Measurements from ENCODE around the gene KSR1.

Gene KSR1

DNA sequence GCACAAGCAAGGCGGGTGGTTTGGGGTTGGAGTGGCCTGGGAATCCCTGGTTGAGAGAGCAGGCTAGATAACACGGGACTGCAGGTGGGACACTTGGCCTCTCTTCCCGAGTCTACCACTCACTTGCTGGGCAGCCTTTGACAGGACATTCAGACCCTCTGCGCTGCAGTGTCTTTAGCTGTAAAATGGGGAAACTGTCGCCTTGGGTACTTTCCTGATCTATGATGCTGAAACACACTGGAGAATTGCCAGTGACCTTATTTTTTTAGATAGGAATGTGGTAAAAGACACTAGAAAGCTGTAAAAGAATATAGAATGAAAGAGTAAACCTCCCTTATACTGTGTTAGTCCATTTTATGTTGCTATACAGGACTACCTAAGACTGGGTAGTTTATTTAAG lies 30.5 kb downstream of the KSR1 start:
- TF ChIP-seq EZH2phosphoT487 (IDR thresholded peaks at IDR 0.05; ENCODE audit: low read depth), result no peak
- TF ChIP-seq, protein P1, sequence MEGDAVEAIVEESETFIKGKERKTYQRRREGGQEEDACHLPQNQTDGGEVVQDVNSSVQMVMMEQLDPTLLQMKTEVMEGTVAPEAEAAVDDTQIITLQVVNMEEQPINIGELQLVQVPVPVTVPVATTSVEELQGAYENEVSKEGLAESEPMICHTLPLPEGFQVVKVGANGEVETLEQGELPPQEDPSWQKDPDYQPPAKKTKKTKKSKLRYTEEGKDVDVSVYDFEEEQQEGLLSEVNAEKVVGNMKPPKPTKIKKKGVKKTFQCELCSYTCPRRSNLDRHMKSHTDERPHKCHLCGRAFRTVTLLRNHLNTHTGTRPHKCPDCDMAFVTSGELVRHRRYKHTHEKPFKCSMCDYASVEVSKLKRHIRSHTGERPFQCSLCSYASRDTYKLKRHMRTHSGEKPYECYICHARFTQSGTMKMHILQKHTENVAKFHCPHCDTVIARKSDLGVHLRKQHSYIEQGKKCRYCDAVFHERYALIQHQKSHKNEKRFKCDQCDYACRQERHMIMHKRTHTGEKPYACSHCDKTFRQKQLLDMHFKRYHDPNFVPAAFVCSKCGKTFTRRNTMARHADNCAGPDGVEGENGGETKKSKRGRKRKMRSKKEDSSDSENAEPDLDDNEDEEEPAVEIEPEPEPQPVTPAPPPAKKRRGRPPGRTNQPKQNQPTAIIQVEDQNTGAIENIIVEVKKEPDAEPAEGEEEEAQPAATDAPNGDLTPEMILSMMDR (IDR thresholded peaks at IDR 0.05; ENCODE audit: low read depth, low read length), result no peak
- no peak overlapping the region for H3K9ac ChIP-seq (ENCODE audit: low read length)
- H3K27me3 ChIP-seq (ENCODE audit: low read depth, low read length), result peaks cover 34% of the 10 kb centered on the region
- no peak overlapping the region for H3K4me2 ChIP-seq (ENCODE audit: low read length)
- H3K36me3 ChIP-seq (replicated peaks; ENCODE audit: low read depth, low read length), result no peaks in the 10 kb centered on the region
- H3K27ac ChIP-seq (ENCODE audit: low read length), result no peak overlapping the region
- no peak overlapping the region for H2AFZ ChIP-seq (ENCODE audit: low read depth, low read length)
- H4K20me1 ChIP-seq (ENCODE audit: insufficient read depth, low read length), result no peaks in the 10 kb centered on the region
- H3K4me3 ChIP-seq (ENCODE audit: low read length), result no peak overlapping the region
- H3K9me3 ChIP-seq (ENCODE audit: insufficient read depth, low read length), result no peaks in the 10 kb centered on the region
- peaks cover 4% of the 10 kb centered on the region; the same call in 1 of the 2 replicates for H3K4me1 ChIP-seq (ENCODE audit: low read length)
- no peaks in the 10 kb centered on the region for H3K79me2 ChIP-seq (ENCODE audit: low read length)

DNA sequence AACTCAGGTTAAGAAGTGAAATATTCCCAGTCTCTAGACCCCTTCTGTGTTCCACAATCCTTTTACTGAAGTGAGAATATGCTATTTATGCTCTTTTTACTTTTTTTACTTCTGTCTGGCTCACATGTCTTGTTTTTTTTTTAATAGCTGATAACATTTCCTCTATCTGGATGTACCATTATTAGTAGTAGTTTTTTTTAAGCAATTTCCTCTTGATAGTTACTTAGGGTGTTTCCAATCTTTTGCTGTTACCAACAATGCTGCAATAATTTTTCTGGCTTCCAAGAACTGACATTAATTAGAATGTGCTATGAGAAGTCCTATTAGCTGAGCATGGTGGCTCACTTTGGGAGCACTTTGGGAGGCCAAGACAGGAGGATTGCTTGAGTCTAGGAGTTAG lies 32.0 kb downstream of the KSR1 start:
- H3K9ac ChIP-seq (ENCODE audit: low read length), result no peak overlapping the region
- no peaks in the 10 kb centered on the region for H3K9me3 ChIP-seq (ENCODE audit: insufficient read depth, low read length)
- H3K79me2 ChIP-seq (ENCODE audit: low read length), result no peaks in the 10 kb centered on the region
- H3K27ac ChIP-seq (ENCODE audit: low read length), result no peak overlapping the region
- peaks cover 49% of the 10 kb centered on the region for H3K27me3 ChIP-seq (ENCODE audit: low read depth, low read length)
- no peak overlapping the region for H3K4me3 ChIP-seq (ENCODE audit: low read length)
- no peak for TF ChIP-seq EZH2phosphoT487 (IDR thresholded peaks at IDR 0.05; ENCODE audit: low read depth)
- TF ChIP-seq, protein P1 (IDR thresholded peaks at IDR 0.05; ENCODE audit: low read depth, low read length), result no peak
- H3K36me3 ChIP-seq (replicated peaks; ENCODE audit: low read depth, low read length), result no peaks in the 10 kb centered on the region
- H3K4me1 ChIP-seq (ENCODE audit: low read length), result peaks cover 4% of the 10 kb centered on the region; the same call in 1 of the 2 replicates
- H4K20me1 ChIP-seq (ENCODE audit: insufficient read depth, low read length), result no peaks in the 10 kb centered on the region
- no peak overlapping the region for H2AFZ ChIP-seq (ENCODE audit: low read depth, low read length)
- H3K4me2 ChIP-seq (ENCODE audit: low read length), result no peak overlapping the region

DNA sequence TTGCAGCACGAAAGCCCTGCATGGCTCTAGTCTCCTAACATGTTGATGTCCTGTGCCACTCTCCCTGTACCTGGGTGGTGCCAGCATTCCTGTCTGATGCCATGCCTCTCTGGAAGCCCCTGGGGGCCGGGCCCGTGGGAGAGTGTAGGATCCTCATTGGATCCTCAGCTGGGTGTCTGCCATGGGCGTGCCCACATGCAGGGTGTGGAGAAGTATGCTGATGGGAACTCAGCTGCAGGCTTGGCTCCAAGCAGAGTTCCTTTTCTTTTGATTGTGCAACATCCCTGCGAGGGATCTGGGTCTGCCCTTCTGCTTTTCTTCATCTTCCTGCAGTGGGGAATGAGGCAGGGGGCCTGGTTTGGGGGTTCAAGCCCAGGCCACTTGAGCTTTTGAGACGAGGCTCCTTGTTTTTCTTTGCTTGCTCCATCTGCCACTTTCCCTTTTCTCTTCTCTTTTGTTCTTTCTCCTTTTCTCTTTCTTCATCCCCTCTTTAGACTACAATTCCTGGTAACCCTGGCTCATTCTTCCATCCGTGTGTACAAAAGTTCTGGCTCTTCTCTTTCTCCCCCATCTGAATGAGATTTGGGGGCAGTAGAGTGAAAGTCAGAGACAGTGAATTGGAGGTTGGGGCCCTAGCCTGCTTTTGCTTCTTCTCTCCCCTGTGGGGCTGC lies 32.9 kb downstream of the KSR1 start:
- H3K9me3 ChIP-seq (ENCODE audit: insufficient read depth, low read length), result no peaks in the 10 kb centered on the region
- no peak overlapping the region for H3K4me2 ChIP-seq (ENCODE audit: low read length)
- no peak overlapping the region for H2AFZ ChIP-seq (ENCODE audit: low read depth, low read length)
- no peak overlapping the region for H3K4me3 ChIP-seq (ENCODE audit: low read length)
- no peak overlapping the region for H3K9ac ChIP-seq (ENCODE audit: low read length)
- no peaks in the 10 kb centered on the region for H3K36me3 ChIP-seq (replicated peaks; ENCODE audit: low read depth, low read length)
- peaks cover 55% of the 10 kb centered on the region for H3K27me3 ChIP-seq (ENCODE audit: low read depth, low read length)
- no peaks in the 10 kb centered on the region for H3K79me2 ChIP-seq (ENCODE audit: low read length)
- TF ChIP-seq, protein P1 (IDR thresholded peaks at IDR 0.05; ENCODE audit: low read depth, low read length), result no peak
- TF ChIP-seq EZH2phosphoT487 (IDR thresholded peaks at IDR 0.05; ENCODE audit: low read depth), result no peak
- H3K4me1 ChIP-seq (ENCODE audit: low read length), result peaks cover 4% of the 10 kb centered on the region; the same call in 1 of the 2 replicates
- H3K27ac ChIP-seq (ENCODE audit: low read length), result no peak overlapping the region
- H4K20me1 ChIP-seq (ENCODE audit: insufficient read depth, low read length), result no peaks in the 10 kb centered on the region

DNA sequence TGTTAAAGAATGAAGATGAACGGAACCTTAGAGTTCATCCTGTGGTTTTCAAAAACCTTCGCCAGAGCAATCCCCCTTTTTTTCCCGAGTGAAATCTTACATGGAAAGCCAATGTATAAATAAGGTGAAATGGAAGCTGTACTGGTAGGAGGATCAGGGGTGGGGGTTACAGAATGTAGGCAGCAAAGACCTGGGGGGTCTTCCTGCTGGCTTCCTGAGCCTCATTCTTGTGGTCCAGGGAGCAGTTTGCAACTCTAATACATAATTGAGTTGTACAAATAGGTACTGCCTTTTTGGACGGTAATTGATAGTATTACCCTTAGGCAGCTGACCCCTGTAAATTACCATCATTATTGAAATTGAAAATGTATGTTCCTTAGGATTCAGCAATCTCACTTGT lies 34.1 kb downstream of the KSR1 start:
- peaks cover 4% of the 10 kb centered on the region; the same call in 1 of the 2 replicates for H3K4me1 ChIP-seq (ENCODE audit: low read length)
- H3K4me3 ChIP-seq (ENCODE audit: low read length), result no peak overlapping the region
- no peaks in the 10 kb centered on the region for H3K36me3 ChIP-seq (replicated peaks; ENCODE audit: low read depth, low read length)
- H2AFZ ChIP-seq (ENCODE audit: low read depth, low read length), result no peak overlapping the region
- peaks cover 63% of the 10 kb centered on the region for H3K27me3 ChIP-seq (ENCODE audit: low read depth, low read length)
- no peaks in the 10 kb centered on the region for H3K9me3 ChIP-seq (ENCODE audit: insufficient read depth, low read length)
- TF ChIP-seq EZH2phosphoT487 (IDR thresholded peaks at IDR 0.05; ENCODE audit: low read depth), result no peak
- TF ChIP-seq, protein P1 (IDR thresholded peaks at IDR 0.05; ENCODE audit: low read depth, low read length), result no peak
- no peak overlapping the region for H3K27ac ChIP-seq (ENCODE audit: low read length)
- H4K20me1 ChIP-seq (ENCODE audit: insufficient read depth, low read length), result no peaks in the 10 kb centered on the region
- no peaks in the 10 kb centered on the region for H3K79me2 ChIP-seq (ENCODE audit: low read length)
- H3K9ac ChIP-seq (ENCODE audit: low read length), result no peak overlapping the region
- no peak overlapping the region for H3K4me2 ChIP-seq (ENCODE audit: low read length)

Measured in OCI-LY3 (cell line).